RKO (cell line): Measurements from ENCODE around the gene HOXD9.

Experiments
- DNase-seq: peaks from one replicate; pipeline ENCODE4 v3.0.0-alpha.2; 2016; ENCODE audit warnings: low spot score

The HOXD9 gene

DNA sequence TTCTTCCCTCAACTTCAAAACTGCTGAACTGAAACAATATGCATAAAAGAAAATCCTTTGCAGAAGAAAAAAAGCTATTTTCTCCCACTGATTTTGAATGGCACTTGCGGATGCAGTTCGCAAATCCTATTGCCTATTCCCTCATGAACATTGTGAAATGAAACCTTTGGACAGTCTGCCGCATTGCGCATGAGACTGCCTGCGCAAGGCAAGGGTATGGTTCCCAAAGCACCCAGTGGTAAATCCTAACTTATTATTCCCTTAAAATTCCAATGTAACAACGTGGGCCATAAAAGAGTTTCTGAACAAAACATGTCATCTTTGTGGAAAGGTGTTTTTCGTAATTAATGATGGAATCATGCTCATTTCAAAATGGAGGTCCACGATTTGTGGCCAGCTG, 15.4 kb downstream of the HOXD9 start:
- DNase-seq, result no peak

DNA sequence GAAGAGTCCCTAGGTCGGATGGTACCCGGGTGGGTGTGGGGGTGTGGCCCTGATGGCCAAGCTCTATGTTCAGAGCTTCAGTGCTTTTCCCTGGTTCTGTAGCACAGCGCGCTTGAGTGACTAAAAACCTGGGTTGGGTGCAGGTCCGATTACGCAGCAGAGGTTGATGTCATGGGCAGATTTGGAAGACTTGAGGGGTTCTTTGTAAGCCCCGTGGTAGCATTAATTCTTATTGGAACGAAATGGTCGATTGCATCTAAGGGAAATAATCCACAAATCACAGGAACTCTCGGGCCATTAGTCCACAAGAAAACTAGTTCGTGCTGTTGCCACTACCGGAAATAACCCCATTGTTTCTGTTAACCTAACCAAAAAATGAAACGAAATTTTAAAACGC, 16.0 kb downstream of the HOXD9 start:
- DNase-seq, result no peak

GRCh38 chr2:176138923-176139660, 16.6 kb downstream of the HOXD9 start:
- no peak for DNase-seq

DNA sequence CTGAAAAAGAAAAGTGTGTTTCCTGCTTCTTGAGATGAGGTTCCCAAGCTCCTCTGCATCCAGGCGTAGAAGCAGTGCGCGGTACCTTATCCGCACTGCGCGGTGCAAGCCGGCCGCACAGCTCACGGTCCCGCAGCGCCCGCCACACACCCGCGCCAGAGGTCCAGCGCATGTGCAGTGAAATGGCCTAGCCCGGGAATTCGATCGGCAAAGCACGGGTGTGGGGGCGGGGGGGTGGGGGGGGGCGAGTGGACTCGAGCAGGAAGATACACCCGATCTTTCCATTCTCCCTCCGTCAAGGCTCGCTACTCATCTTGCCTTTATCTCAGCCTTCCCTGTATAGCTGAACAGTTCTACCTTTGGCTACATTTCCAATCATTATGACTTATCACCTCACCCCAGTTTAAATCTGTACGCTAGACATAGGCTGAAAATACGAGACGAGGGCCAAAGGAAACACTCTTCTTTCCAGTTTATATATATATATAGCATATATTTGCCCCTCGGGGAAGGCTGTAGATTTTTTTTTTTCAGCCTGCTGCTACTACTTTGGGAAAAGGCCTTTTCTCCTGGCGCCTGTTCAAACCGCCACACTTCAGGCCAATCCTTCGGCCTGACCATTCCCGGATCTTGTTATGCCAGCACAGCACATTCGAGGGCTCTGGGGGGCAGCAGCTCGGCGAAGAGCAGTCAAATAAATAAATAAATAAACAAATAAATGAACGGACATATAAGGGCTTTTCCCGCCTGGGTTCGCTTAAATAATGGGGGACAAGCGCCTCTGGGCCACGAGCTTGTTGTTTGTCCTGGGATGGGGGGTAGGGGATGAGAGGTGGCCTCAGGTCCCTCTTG, 17.4 kb downstream of the HOXD9 start:
- no peak for DNase-seq

GRCh38 chr2:176140513-176141317, 18.2 kb downstream of the HOXD9 start:
- peak; percentile 53 for DNase-seq

DNA sequence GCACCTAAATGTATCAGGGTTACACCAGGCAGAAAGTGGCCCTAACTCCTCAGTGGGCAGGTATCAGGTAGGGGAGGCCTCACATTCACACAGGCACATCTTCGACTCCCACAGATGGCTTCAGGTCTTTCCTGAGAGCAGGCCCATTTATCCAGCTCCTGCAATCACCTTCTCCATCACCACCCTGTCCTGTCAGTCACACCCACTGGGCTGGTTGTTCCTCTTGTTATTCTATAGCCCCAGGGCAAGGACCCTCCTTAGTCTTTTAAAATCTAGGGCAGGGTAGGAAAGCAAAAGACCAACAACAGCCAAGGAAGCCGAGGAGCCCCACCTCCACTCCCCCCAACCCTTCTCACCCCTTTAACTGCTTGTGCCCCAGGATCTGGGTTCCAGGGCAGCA, 19.8 kb downstream of the HOXD9 start:
- DNase-seq, result no peak

DNA sequence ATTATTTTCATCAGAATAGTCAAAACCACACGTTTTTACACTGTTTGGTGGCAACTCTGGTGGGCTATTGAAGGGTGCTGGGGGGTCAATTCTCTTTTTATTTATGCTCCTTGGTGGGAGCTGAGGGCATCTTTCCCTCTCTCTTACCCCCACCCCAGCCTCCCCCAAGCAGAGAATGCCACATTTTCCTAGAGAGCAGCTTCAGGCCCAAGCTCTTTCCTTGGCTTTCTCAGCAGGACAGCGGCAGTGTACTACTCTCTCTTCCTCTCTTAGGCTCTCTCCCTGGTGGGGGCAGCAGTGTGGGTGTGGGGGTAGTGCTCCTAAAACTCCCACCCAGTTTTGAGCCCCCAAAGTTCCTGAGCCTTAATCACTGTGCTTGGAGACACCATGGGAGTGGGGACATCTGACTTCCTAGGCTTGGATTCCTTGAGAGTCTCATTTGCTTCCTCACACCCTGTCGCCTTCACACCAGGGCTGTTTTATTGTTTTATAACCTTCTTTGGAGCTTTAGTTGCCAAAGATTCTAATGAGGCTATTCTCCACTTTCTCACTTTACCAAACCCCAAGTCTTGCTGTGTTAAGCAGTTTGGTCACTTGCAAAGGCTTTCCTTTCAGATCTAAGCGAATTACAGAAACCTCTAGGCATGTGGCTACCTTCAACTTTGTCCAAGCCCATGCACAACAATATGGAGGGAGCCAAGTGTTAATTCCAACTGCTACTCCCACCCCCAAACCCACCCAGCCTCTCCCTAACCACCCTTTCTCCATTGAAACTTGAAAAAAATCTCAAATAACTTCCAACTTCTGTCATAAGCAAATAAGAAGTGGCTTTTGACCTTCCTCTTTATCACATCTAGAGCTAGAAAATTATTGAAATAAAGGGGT, 22.8 kb downstream of the HOXD9 start:
- no peak for DNase-seq

DNA sequence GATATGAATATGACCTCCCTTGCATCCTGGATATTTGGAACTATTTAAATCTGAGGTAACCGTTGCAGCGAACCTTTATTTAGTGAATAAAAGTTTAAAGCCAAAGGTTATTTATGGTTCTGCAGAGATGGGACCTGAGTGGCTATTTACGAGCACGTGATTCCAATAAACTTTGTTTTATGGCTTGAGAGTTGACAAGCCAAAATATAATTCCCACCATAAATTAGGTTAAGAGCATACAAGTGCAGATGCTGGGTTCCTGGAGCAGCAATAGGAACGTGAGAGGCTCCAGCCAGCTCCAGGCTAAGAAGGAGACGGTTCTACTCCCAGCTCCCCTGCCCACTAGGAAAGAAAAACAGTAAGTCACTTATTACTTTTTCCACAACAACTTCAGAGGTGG, 23.6 kb downstream of the HOXD9 start:
- no peak for DNase-seq

DNA sequence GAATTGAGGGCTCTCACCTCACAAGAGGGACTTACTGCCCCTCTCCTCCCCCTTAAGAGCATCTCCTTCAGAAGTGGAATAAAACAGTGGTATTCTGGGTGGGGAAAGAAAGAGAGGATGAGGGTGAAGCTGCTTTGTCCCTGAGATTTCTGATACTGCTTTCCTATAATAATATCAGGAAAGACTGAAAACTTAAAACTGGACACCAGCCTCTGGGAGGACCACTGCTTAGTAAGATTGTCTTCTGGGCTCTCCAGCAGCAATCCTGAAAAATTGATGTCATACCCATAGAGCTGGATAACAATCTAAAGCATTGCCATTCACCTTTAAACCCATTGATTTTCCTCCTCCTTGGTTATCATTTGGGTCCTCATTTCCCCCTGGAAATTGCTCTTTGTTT, 24.1 kb downstream of the HOXD9 start:
- no peak for DNase-seq

DNA sequence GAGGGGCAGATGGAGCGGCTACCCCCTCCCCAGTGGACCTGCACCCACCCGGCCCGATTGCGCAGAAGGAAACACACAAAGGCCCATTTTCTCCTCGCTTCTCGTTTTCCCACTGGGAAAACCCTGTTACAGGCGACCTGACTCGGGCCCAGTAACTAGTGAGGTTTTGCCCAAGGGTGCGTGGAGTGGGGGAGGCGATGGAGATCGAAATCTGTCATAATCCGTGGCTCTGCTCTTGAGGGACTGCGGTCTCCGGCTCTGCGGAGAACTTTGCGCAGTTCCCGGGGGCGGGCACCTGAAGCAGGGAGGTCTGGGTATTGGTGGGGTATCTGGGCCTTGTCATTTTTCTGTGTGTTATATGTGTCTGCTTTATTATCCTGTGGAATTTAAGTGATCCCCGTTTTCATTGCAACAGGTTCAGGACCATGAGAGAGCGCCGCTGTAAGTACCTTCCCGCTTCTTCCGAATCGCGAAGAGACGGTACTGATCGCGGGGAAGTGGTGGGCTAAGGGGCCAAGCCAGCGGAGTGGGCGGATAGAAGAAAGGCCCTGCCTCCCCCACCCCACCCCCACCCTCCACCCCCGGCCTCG, 24.8 kb downstream of the HOXD9 start:
- DNase-seq, result no peak

- no peak for DNase-seq
These were observed 25.4 kb downstream of the HOXD9 start for GRCh38 chr2:176147800-176148496.

DNA sequence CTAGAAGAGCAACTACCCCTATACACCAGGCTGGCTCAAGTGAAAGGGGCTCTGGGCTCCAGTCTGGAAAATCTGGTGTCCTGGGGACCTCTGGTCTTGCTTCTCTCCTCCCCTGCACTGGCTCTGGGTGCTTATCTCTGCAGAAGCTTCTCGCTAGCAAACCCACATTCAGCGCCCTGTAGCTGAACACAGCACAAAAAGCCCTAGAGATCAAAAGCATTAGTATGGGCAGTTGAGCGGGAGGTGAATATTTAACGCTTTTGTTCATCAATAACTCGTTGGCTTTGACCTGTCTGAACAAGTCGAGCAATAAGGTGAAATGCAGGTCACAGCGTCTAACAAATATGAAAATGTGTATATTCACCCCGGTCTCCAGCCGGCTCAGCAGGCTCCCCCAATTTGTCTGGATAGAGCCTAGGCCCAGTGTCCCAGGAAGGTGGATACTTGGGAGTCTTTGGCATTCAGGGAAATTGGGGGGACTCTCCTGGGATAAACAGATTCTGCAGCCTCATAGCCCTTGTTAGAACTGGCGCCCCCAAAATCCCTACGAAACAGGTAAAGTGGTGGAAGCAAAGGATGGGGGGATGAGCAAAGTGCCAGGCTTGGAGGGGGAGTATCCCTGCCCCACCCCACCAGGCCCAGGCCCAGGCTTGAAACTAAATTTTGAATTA, 26.4 kb downstream of the HOXD9 start:
- no peak for DNase-seq

DNA sequence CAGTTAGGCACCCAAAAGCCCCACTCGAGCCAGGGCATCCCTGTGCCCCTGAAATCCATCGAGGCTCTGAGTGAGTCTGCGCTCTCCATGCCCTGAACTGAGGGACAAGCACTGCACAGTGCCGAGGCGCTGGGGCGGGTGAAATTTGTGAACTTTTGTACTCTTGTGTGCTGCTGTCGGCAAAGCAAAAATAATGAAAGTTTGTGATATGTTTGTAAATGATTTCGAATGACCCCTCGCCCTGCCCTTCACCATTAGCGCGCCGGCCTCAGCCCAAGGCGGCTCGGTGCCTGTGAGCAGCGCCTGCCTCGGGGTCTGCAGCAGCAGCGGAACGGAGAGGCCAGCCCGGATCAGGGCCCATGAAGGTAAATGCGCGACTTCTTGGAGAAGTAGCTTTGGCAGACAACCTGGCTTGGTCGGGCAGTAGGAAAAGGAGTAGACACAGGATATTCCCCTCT, 27.0 kb downstream of the HOXD9 start:
- DNase-seq, result no peak

GRCh38 chr2:176149939-176150583, 27.5 kb downstream of the HOXD9 start:
- no peak for DNase-seq

- DNase-seq, result no peak
These were observed 28.3 kb downstream of the HOXD9 start for GRCh38 chr2:176150584-176151441.

DNA sequence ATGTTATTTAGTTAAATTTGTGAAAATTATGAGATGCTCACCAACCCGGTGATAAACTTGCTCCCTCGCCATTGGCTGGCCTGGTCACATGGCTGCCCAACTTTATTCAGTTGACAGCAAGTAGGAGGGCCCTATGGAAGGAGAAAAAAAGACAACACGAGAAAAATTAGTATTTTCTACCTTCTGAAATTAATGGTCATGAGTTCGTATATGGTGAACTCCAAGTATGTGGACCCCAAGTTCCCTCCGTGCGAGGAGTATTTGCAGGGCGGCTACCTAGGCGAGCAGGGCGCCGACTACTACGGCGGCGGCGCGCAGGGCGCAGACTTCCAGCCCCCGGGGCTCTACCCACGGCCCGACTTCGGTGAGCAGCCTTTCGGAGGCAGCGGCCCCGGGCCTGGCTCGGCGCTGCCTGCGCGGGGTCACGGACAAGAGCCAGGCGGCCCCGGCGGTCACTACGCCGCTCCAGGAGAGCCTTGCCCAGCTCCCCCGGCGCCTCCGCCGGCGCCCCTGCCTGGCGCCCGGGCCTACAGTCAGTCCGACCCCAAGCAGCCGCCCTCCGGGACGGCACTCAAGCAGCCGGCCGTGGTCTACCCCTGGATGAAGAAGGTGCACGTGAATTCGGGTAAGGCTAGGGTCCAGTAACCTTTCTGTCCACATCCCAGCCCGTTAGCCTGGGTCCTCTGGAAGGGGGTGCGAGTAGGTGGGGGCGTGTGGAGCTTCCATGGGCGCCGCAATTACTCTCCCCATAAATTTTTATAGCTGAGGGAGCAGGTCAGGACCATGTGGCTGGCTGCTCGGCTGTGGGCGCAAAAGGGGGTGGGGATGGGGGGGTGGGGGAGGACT, 29.1 kb downstream of the HOXD9 start, which contains the start of gene HOXD4:
TSS of gene HOXD4 (plus strand) at position 109 of the 846 bp plus-strand sequence. CDS start at position 193, 84 bp downstream.
- DNase-seq, result no peak
